Neuronal stem cell (in vitro differentiated cells): Measurements from ENCODE around the gene FAM76B. TPM values are rescaled to one million over a fixed set of nuclear protein-coding genes. Genes with fewer than 3 reads are reported as not detected.
A peak's percentile ranks its signal among the peaks of the same experiment; 100 is the strongest.

Experiments used
- DNase-seq: peaks from one replicate; pipeline ENCODE4 v3.0.0-alpha.2; 2013; ENCODE audit warnings: low spot score
- H2AFZ ChIP-seq: one replicate; pipeline ENCODE4 v1.6.1; 2013; ENCODE audit warnings: mild to moderate bottlenecking, low read length, inconsistent platforms
- H2AK5ac ChIP-seq: 2 replicates; pipeline ENCODE4 v1.6.1; 2013; ENCODE audit warnings: low read depth, mild to moderate bottlenecking, inconsistent platforms, low read length, moderate library complexity, mixed read lengths
- H2BK120ac ChIP-seq: 2 replicates; pipeline ENCODE4 v1.6.1; 2013; ENCODE audit warnings: low read depth, mild to moderate bottlenecking, inconsistent platforms, low read length, moderate library complexity, mixed read lengths
- H2BK12ac ChIP-seq: one replicate; pipeline ENCODE4 v1.6.1; 2013; ENCODE audit warnings: low read length, inconsistent platforms
- H2BK15ac ChIP-seq: 2 replicates; pipeline ENCODE4 v1.6.1; 2013; ENCODE audit warnings: mild to moderate bottlenecking, low read length, inconsistent platforms, mixed read lengths
- H2BK5ac ChIP-seq: one replicate; pipeline ENCODE4 v1.6.1; 2013; ENCODE audit warnings: inconsistent platforms, mild to moderate bottlenecking, low read length, moderate library complexity
- H3K14ac ChIP-seq: one replicate; pipeline ENCODE4 v1.6.1; 2013; ENCODE audit warnings: low read length, inconsistent platforms
- H3K18ac ChIP-seq: 2 replicates; pipeline ENCODE4 v1.6.1; 2013; ENCODE audit warnings: low read length, inconsistent platforms
- H3K23ac ChIP-seq: 2 replicates; pipeline ENCODE4 v1.6.1; 2013; ENCODE audit warnings: low read depth, mild to moderate bottlenecking, mixed read lengths, low read length, inconsistent platforms; ENCODE audit not compliant: poor library complexity
- H3K27ac ChIP-seq: replicated peaks from 3 replicates; pipeline ENCODE4 v1.5.1; 2013; ENCODE audit warnings: low read length, inconsistent platforms
- H3K27me3 ChIP-seq, 3 experiments: 2 replicates each; pipeline ENCODE4 v1.6.1; 2013; ENCODE audit warnings: low read length in 3 of 3, mild to moderate bottlenecking in 2 of 3, inconsistent platforms in 1 of 3, low read depth in 1 of 3, mixed read lengths in 1 of 3, moderate library complexity in 1 of 3; ENCODE audit not compliant: control insufficient read depth in 3 of 3, insufficient read depth in 3 of 3
- H3K36me3 ChIP-seq, 2 donors: replicated peaks in 1 of 2; 2 replicates each; pipeline ENCODE4 v1.6.1; 2013; ENCODE audit warnings: low read length in 2 of 2; ENCODE audit not compliant: control insufficient read depth in 2 of 2, insufficient read depth in 2 of 2
- H3K4ac ChIP-seq: 2 replicates; pipeline ENCODE4 v1.6.1; 2013; ENCODE audit warnings: inconsistent platforms, mild to moderate bottlenecking, low read length, moderate library complexity
- H3K4me1 ChIP-seq, 2 donors: 1 replicate in 1 of 2; 2 replicates in 1 of 2; pipeline ENCODE4 v1.6.1; 2013; ENCODE audit warnings: low read length in 2 of 2, low read depth in 1 of 2; ENCODE audit not compliant: control insufficient read depth in 2 of 2, insufficient read depth in 1 of 2
- H3K4me2 ChIP-seq: one replicate; pipeline ENCODE4 v1.6.1; 2013; ENCODE audit warnings: mild to moderate bottlenecking, low read length, inconsistent platforms; ENCODE audit not compliant: insufficient read depth, poor library complexity, severe bottlenecking
- H3K4me3 ChIP-seq, 2 donors: 2 replicates each; pipeline ENCODE4 v1.5.1; 2013; ENCODE audit warnings: low read length in 2 of 2, mild to moderate bottlenecking in 2 of 2, inconsistent platforms in 1 of 2, moderate library complexity in 1 of 2
- H3K79me1 ChIP-seq: one replicate; pipeline ENCODE4 v1.6.1; 2013; ENCODE audit warnings: low read depth, mild to moderate bottlenecking, inconsistent platforms, low read length, moderate library complexity
- H3K9ac ChIP-seq: one replicate; pipeline ENCODE4 v1.6.1; 2013; ENCODE audit warnings: mild to moderate bottlenecking, low read depth, low read length, inconsistent platforms; ENCODE audit not compliant: poor library complexity
- H3K9me3 ChIP-seq, 2 donors: replicated peaks in 1 of 2; 2 replicates each; pipeline versions ENCODE3 to v1.6.1; 2013; ENCODE audit warnings: low read length in 2 of 2, mild to moderate bottlenecking in 2 of 2, inconsistent platforms in 1 of 2, low read depth in 1 of 2, mixed read lengths in 1 of 2, moderate library complexity in 1 of 2; ENCODE audit not compliant: control insufficient read depth in 2 of 2, insufficient read depth in 1 of 2
- H4K8ac ChIP-seq: one replicate; pipeline ENCODE4 v1.6.1; 2013; ENCODE audit warnings: low read depth, mild to moderate bottlenecking, inconsistent platforms, low read length, moderate library complexity
- H4K91ac ChIP-seq: one replicate; pipeline ENCODE4 v1.6.1; 2013; ENCODE audit warnings: low read length, low read depth, mild to moderate bottlenecking, inconsistent platforms; ENCODE audit not compliant: poor library complexity
- WGBS, 2 donors: extraction: QIAGEN DNeasy Blood & Tissue Kit; methylation state at CpG; one replicate each; pipeline ENCODE4 v1.1.7; 2013; ENCODE audit warnings: missing lambda C conversion rate in 2 of 2, mixed read lengths in 1 of 2; ENCODE audit not compliant: insufficient read length in 2 of 2, insufficient replicate concordance in 1 of 2; ENCODE audit errors: extremely low coverage in 2 of 2; 5-methylcytosine and 5-hydroxymethylcytosine counted together
- polyA plus RNA-seq, 2 experiments: library from polyadenylated mRNA; stranded (reverse); fragments of 200-250 nt; gene quantifications; one replicate each; pipeline ENCODE4 v1.2.3, GENCODE V29; 2013

Gene FAM76B
- 39.2 TPM for polyA plus RNA-seq (2013, experiment 1 of 2)
- 40.7 TPM for polyA plus RNA-seq (2013, experiment 2 of 2)

DNA sequence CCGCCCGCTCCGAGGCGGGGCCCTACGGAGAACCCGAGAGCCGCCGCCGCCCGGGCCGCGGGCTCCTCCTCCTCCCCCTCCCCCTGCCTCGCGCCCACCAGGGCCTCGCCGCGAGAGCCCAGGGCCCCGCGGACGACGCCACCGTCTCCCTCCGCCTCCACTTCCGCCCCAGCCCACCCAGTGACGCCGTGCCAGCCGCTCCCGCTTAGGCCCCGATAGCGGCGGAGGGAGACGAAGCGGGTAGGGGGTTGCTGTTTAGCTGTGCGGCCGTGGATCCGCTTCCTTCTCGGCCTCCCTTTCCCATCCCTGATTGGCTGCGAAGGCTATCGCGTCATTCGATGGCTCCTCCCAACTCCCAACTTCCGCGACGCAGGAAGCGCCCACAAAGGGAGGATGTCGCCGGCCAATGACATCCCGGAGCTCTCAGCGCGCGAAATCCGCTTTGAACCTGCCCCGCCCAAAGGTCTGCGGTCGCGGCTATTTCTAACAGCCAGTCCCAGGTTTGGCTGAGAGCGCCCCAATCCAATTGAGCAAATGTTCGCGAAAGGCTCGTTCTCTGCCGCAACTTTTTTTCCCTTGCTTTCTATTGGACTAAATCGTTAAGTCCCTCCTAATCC, at the start of gene FAM76B:
Gene FAM76B (minus strand): TSS at position 277 of the 617 bp plus-strand sequence. CDS start 304 bp downstream, outside the sequence.
- Histone ChIP-seq H3K4me1 (peaks cover 0 to 7% of the 10 kb centered on the region in 2 donors), H2BK15ac (no peak within 1 kb of the TSS), H3K4me2 (peak within 1 kb of the TSS; percentile 67), H2AFZ (peak within 1 kb of the TSS; percentile 89), H4K91ac (peak within 1 kb of the TSS; percentile 90), H3K27ac (peak within 1 kb of the TSS; percentile 97), H3K14ac (peak within 1 kb of the TSS; percentile 97), H3K18ac (peak within 1 kb of the TSS; percentile 96), H3K4me3 (peak within 1 kb of the TSS; percentile 73 to 93), H3K27me3 (no peaks in the 10 kb centered on the region), H4K8ac (peak within 1 kb of the TSS; percentile 94), H3K9me3 (no peaks in the 10 kb centered on the region), H3K4ac (peak within 1 kb of the TSS; percentile 31), H3K23ac (peak within 1 kb of the TSS; percentile 94), H2BK12ac (peak within 1 kb of the TSS; percentile 88), H3K79me1 (peaks cover 5% of the 10 kb centered on the region), H3K9ac (peak within 1 kb of the TSS; percentile 94), H2BK5ac (peak within 1 kb of the TSS; percentile 96), H2AK5ac (peak within 1 kb of the TSS; percentile 83), H2BK120ac (peak within 1 kb of the TSS; percentile 61), H3K36me3 (peaks cover 4 to 60% of the 10 kb centered on the region in 2 donors)
- DNase-seq, result peak; percentile 99
- no CpG with 5 or more reads among the region's 62 CpGs for WGBS, 2 donors

DNA sequence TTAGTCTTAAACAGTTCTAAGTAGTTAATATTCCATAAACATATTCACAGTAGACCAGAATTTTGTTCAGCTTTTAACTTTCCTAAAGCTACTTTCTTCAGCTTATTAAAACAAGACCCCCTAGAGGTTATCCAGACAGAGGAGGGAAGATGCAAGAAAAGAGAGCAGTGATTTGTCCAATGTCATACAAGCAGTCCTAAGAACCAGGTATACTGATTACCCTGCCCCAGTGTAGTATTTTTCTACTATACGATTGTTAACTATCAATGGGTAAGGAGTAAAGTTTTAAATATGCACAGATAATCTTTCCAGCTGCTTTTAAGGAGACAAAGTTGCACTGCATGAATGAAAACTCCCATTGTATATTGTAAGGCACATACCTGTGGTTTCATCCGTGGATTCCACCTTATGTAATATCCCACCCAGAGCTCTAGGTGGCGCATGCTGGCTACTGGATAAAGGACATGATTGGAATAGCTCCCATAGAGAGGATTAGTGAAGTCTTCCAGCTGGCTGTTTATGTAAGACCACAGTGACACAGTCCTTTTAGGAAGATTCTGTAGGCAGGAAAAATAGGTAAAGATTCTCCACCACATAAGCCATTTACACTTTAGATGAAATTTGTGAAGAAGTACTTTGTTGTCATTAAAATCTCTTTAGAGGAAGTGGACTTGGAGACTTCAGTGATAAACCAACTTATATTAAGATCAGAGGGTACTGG, 46.3 kb upstream of the FAM76B start:
- H3K23ac ChIP-seq, result no peak overlapping the region
- WGBS, 2 donors, result no CpG with 5 or more reads among the region's 3 CpGs
- no peak overlapping the region for H2BK12ac ChIP-seq
- no peaks in the 10 kb centered on the region for H3K27me3 ChIP-seq
- no peaks in the 10 kb centered on the region for H3K79me1 ChIP-seq
- no peak overlapping the region for H2BK15ac ChIP-seq
- H2BK120ac ChIP-seq, result no peak overlapping the region
- no peak overlapping the region for H3K4me3 ChIP-seq
- no peak overlapping the region for H2AFZ ChIP-seq
- no peak overlapping the region for H3K18ac ChIP-seq
- H4K91ac ChIP-seq, result no peak overlapping the region
- H3K4me1 ChIP-seq, result no peaks in the 10 kb centered on the region
- peaks cover 1 to 100% of the 10 kb centered on the region in 2 donors for H3K36me3 ChIP-seq
- H3K9ac ChIP-seq, result no peak overlapping the region
- no peak overlapping the region for H3K4me2 ChIP-seq
- H3K9me3 ChIP-seq, result no peaks in the 10 kb centered on the region
- H3K4ac ChIP-seq, result no peak overlapping the region
- no peak overlapping the region for H2AK5ac ChIP-seq
- H2BK5ac ChIP-seq, result no peak overlapping the region
- H3K14ac ChIP-seq, result no peak overlapping the region
- DNase-seq, result peak; percentile 72
- H3K27ac ChIP-seq, result no peak overlapping the region
- no peak overlapping the region for H4K8ac ChIP-seq

- Histone ChIP-seq H2BK12ac (no peak overlapping the region), H3K9ac (no peak overlapping the region), H4K8ac (no peak overlapping the region), H3K14ac (no peak overlapping the region), H3K4ac (no peak overlapping the region), H3K4me1 (no peaks in the 10 kb centered on the region), H3K4me2 (no peak overlapping the region), H2BK120ac (no peak overlapping the region), H3K27me3 (no peaks in the 10 kb centered on the region), H3K18ac (no peak overlapping the region), H2BK5ac (no peak overlapping the region), H2AK5ac (no peak overlapping the region), H3K9me3 (no peaks in the 10 kb centered on the region), H3K79me1 (no peaks in the 10 kb centered on the region), H3K23ac (no peak overlapping the region), H3K27ac (no peak overlapping the region), H3K4me3 (no peak overlapping the region), H3K36me3 (peaks cover 1 to 100% of the 10 kb centered on the region in 2 donors), H2AFZ (no peak overlapping the region), H2BK15ac (no peak overlapping the region), H4K91ac (no peak overlapping the region)
- no peak for DNase-seq
- WGBS, 2 donors, result no CpG with 5 or more reads among the region's 3 CpGs
These were observed 45.8 kb upstream of the FAM76B start for GRCh38 chr11:95835351-95835750.

- no peak overlapping the region for H3K9ac ChIP-seq
- H3K36me3 ChIP-seq, result peaks cover 7 to 100% of the 10 kb centered on the region in 2 donors
- no peak overlapping the region for H4K8ac ChIP-seq
- DNase-seq, result no peak
- no peaks in the 10 kb centered on the region for H3K27me3 ChIP-seq
- H2BK120ac ChIP-seq, result no peak overlapping the region
- no peak overlapping the region for H3K27ac ChIP-seq
- H3K14ac ChIP-seq, result no peak overlapping the region
- H3K4me2 ChIP-seq, result no peak overlapping the region
- no peaks in the 10 kb centered on the region for H3K4me1 ChIP-seq
- H3K4ac ChIP-seq, result no peak overlapping the region
- H2BK15ac ChIP-seq, result no peak overlapping the region
- no peak overlapping the region for H2AK5ac ChIP-seq
- H3K18ac ChIP-seq, result no peak overlapping the region
- WGBS, 2 donors, result no CpG with 5 or more reads among the region's 1 CpG
- no peak overlapping the region for H3K4me3 ChIP-seq
- no peak overlapping the region for H3K23ac ChIP-seq
- no peak overlapping the region for H4K91ac ChIP-seq
- no peaks in the 10 kb centered on the region for H3K9me3 ChIP-seq
- no peak overlapping the region for H2BK5ac ChIP-seq
- H2AFZ ChIP-seq, result no peak overlapping the region
- H3K79me1 ChIP-seq, result no peaks in the 10 kb centered on the region
- no peak overlapping the region for H2BK12ac ChIP-seq
These were observed 43.8 kb upstream of the FAM76B start for GRCh38 chr11:95833378-95833777.
